ENCODE data around the gene GPATCH4. TPM values are rescaled to one million over a fixed set of nuclear protein-coding genes. Genes with fewer than 3 reads are reported as not detected.

The GPATCH4 gene
- total RNA-seq, 1 experiment from 2014 or later: 107 TPM

GRCh38 chr1:156591432-156592157 is 9.7 kb downstream of the GPATCH4 start, which contains the start of gene NAXE:
TSS of gene NAXE (plus strand) at chr1:156591776. CDS start at chr1:156591805, 29 bp downstream.
- Mint-ChIP-seq H3K36me3 (ENCODE audit: insufficient read depth, unreplicated experiment) (peaks cover 33% of the 10 kb centered on the region), H3K27me3 (ENCODE audit: insufficient read depth, unreplicated experiment) (no peaks in the 10 kb centered on the region), H3K9me3 (ENCODE audit: unreplicated experiment) (no peaks in the 10 kb centered on the region), H3K4me3 (ENCODE audit: unreplicated experiment) (peak within 1 kb of the TSS; percentile 77), H3K4me1 (ENCODE audit: insufficient read depth, unreplicated experiment) (peaks cover 13% of the 10 kb centered on the region), H3K27ac (ENCODE audit: low read depth, unreplicated experiment) (peak within 1 kb of the TSS; percentile 65)
- POLR2A ChIA-PET: interaction anchor here (0.6 to 6.1 kb wide), 31 partner anchors 10 to 309 kb away, joined by 3 to 134 read pairs (median 5); partner anchors contain the start of genes GPATCH4, ISG20L2, MEF2D and METTL25B
- BruUV-seq (replicated peaks): TSS peak; percentile 51
- intact Hi-C loops (cut with micrococcal nuclease): no loop called here
- DNase-seq (ENCODE audit: unreplicated experiment): peak; percentile 77
- CTCF ChIA-PET: interaction anchor here (0.6 to 2.6 kb wide), 24 partner anchors 8 to 286 kb away, joined by 3 to 20 read pairs (median 5); partner anchors contain the start of gene IQGAP3
- no peak for TF ChIP-seq CTCF (IDR thresholded peaks at IDR 0.05; ENCODE audit: unreplicated experiment)

- no peaks in the 10 kb centered on the region for H3K9me3 Mint-ChIP-seq (ENCODE audit: unreplicated experiment)
- H3K27me3 Mint-ChIP-seq (ENCODE audit: insufficient read depth, unreplicated experiment): no peaks in the 10 kb centered on the region
- no peak for TF ChIP-seq CTCF (IDR thresholded peaks at IDR 0.05; ENCODE audit: unreplicated experiment)
- H3K36me3 Mint-ChIP-seq (ENCODE audit: insufficient read depth, unreplicated experiment): peaks cover 29% of the 10 kb centered on the region
- no TSS peak for BruUV-seq (replicated peaks)
- POLR2A ChIA-PET: interaction anchor here (0.7 to 6.1 kb wide), 24 partner anchors 10 to 308 kb away, joined by 3 to 134 read pairs (median 6); partner anchors contain the start of genes GPATCH4, ISG20L2, MEF2D and METTL25B
- H3K27ac Mint-ChIP-seq (ENCODE audit: low read depth, unreplicated experiment): peak overlapping the region; percentile 65
- peaks cover 13% of the 10 kb centered on the region for H3K4me1 Mint-ChIP-seq (ENCODE audit: insufficient read depth, unreplicated experiment)
- no peak for DNase-seq (ENCODE audit: unreplicated experiment)
- intact Hi-C loops (cut with micrococcal nuclease): no loop called here
- CTCF ChIA-PET: interaction anchor here (0.6 to 2.6 kb wide), 23 partner anchors 9 to 286 kb away, joined by 3 to 20 read pairs (median 5); partner anchors contain the start of genes GPATCH4 and IQGAP3
- H3K4me3 Mint-ChIP-seq (ENCODE audit: unreplicated experiment): peak overlapping the region; percentile 77
Observed at GRCh38 chr1:156591181-156591431, 10.2 kb downstream of the GPATCH4 start.

GRCh38 chr1:156590326-156591180 is 10.7 kb downstream of the GPATCH4 start:
- no TSS peak for BruUV-seq (replicated peaks)
- intact Hi-C loops (cut with micrococcal nuclease): no loop called here

More at GRCh38 chr1:156590326-156591180, 10.7 kb downstream of the GPATCH4 start:
- Mint-ChIP-seq H3K4me3 (ENCODE audit: unreplicated experiment) (peak overlapping the region; percentile 77), H3K9me3 (ENCODE audit: unreplicated experiment) (no peaks in the 10 kb centered on the region), H3K27me3 (ENCODE audit: insufficient read depth, unreplicated experiment) (no peaks in the 10 kb centered on the region), H3K27ac (ENCODE audit: low read depth, unreplicated experiment) (peak overlapping the region; percentile 65), H3K4me1 (ENCODE audit: insufficient read depth, unreplicated experiment) (peaks cover 13% of the 10 kb centered on the region), H3K36me3 (ENCODE audit: insufficient read depth, unreplicated experiment) (peaks cover 23% of the 10 kb centered on the region)
- ChIA-PET POLR2A (interaction anchor here (0.7 to 6.1 kb wide), 19 partner anchors 9 to 205 kb away, joined by 3 to 134 read pairs (median 4); partner anchors contain the start of genes GPATCH4, ISG20L2, MEF2D and METTL25B), CTCF (interaction anchor here (0.6 to 2.6 kb wide), 23 partner anchors 9 to 287 kb away, joined by 3 to 20 read pairs (median 5); partner anchors contain the start of genes GPATCH4 and IQGAP3)
- no peak for DNase-seq (ENCODE audit: unreplicated experiment)
- TF ChIP-seq CTCF (IDR thresholded peaks at IDR 0.05; ENCODE audit: unreplicated experiment): no peak
